Activated T-cell treated with anti-CD3 and anti-CD28 coated beads for 48 hours (primary cell): ENCODE data around the gene THADA.

Source experiments
- DNase-seq: peaks from one replicate; pipeline ENCODE4 v3.0.0-alpha.2; 2020; ENCODE audit warnings: low read depth

Gene THADA

GRCh38 chr2:43346602-43347567 is 249.0 kb downstream of the THADA start:
- DNase-seq = no peak

- DNase-seq = no peak
Observed at GRCh38 chr2:43345872-43346271, 250.0 kb downstream of the THADA start.

GRCh38 chr2:43345391-43345813 is 250.4 kb downstream of the THADA start:
- DNase-seq = no peak

- no peak for DNase-seq
Observed at GRCh38 chr2:43344868-43345373, 250.9 kb downstream of the THADA start.

GRCh38 chr2:43343573-43344304 is 252.1 kb downstream of the THADA start:
- no peak for DNase-seq

- no peak for DNase-seq
Observed at GRCh38 chr2:43341959-43342757, 253.7 kb downstream of the THADA start.

- no peak for DNase-seq
Observed at GRCh38 chr2:43340945-43341356, 254.9 kb downstream of the THADA start.

GRCh38 chr2:43340066-43340465 is 255.8 kb downstream of the THADA start:
- DNase-seq = no peak

GRCh38 chr2:43333656-43334144 is 262.1 kb downstream of the THADA start:
- DNase-seq = no peak

GRCh38 chr2:43333101-43333655 is 262.7 kb downstream of the THADA start:
- no peak for DNase-seq

- no peak for DNase-seq
Observed at GRCh38 chr2:43332653-43333052, 263.2 kb downstream of the THADA start.

GRCh38 chr2:43331422-43331821 is 264.4 kb downstream of the THADA start:
- DNase-seq = no peak

GRCh38 chr2:43329637-43330036 is 266.2 kb downstream of the THADA start:
- DNase-seq = no peak

- no peak for DNase-seq
Observed at GRCh38 chr2:43328832-43329231, 267.0 kb downstream of the THADA start.

- no peak for DNase-seq
Observed at GRCh38 chr2:43328133-43328532, 267.7 kb downstream of the THADA start.

GRCh38 chr2:43327119-43327518 is 268.7 kb downstream of the THADA start:
- no peak for DNase-seq

GRCh38 chr2:43326101-43326825 is 269.6 kb downstream of the THADA start:
- DNase-seq = no peak

- no peak for DNase-seq
Observed at GRCh38 chr2:43325107-43325811, 270.6 kb downstream of the THADA start.

- DNase-seq = no peak
Observed at GRCh38 chr2:43324259-43325106, 271.4 kb downstream of the THADA start.
